SH-SY5Y (cell line): ENCODE results near the gene RAD23A.

ENCODE experiments used
- GATA2 ChIP-seq: IDR thresholded peaks from 2 replicates; pipeline ENCODE4 v1.6.1; 2011; ENCODE audit warnings: mild to moderate bottlenecking, low read depth, low read length
- GATA3 ChIP-seq: IDR thresholded peaks from 2 replicates; pipeline ENCODE4 v1.6.1; 2011; ENCODE audit warnings: low read depth, mild to moderate bottlenecking, low read length, moderate library complexity

RAD23A gene

DNA sequence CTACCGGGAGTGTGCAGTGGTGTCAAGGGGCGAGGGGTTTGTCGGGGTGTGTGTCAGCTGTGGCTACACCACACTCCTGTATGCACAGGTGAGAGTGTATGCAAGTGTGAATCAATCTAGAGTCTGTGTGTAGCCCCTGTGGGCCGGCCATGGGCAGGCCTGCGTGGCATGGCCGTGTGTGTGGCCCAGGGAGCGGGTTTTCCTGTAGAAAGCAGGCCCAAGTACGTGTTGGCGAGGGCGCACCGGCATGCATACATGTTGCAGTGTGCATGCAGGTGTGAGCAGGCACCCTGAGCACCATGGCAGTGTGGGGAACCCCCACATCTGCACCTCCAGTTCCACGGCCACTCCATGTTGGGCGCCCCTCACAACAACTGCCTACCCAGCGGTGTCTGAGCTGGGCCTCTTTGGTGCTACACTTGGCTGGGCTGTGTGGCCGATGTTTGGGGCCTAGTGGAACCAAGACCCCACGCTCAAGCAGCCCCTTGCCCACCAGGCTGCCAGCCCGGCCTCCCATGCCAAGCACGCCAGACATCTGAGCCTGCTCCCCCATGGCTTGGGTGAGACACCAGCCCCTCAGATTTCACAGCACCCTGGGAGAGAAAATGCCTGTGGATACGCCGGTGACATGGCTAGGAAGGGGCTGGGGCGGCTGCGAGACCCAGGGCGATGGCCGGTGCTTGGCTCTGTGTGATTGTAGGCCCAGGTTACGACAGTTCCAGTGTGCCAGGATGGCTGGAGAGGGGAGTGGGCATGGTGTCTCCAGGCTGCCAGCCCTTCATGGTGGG, 51.7 kb downstream of the RAD23A start:
- TF ChIP-seq GATA3 = no peak
- TF ChIP-seq GATA2 = no peak

DNA sequence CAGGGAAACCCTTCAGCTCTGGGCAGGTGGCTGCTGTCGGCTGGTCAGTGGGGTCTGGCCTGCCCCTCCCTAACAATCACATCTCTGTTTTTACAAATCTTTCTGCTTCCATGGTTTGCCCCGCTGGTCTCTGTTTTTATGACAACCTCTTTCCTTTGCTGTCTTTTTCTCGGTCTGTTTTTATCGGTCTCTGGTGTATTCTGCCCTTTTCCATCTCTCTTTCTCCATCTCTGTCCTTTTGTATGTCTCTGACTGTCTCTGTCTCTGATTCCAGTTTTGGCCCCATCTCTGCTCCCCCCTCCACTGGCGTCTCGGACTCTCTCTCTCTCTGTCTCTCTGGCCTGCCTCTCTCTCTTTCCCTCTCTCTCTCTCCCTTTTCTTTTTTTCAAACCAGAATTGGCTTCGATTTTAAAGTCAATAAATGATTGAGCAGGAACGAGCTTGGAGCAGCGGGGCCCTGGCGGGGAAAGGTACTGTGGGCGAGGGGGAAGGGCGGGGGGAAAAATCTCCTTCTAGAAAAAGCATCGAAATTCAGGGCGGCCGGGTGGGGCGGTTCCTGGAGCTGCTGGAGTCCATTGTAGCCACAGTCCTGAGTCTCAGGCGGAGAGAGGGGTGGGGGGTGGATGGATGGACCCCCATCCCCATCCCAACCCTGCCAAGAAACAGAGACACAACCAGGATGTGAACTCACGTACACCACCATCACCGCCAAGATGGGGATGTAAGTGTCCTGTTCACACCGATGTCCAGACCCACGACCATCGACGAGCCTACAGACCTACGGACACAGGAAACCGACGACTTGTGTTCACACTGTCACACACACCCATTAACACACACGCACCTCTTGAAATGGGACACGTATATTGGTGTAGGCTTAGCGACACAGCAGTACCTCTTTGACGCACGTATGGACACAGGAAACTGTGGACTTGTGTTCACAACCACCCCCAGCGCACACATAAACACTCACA, 52.6 kb downstream of the RAD23A start:
- TF ChIP-seq GATA3 (no peak), GATA2 (no peak)

- TF ChIP-seq GATA3 (no peak), GATA2 (no peak)
Measured at GRCh38 chr19:13001166-13001501, 55.5 kb downstream of the RAD23A start.

- TF ChIP-seq GATA3 (no peak), GATA2 (no peak)
Measured at GRCh38 chr19:13001502-13002165, 56.0 kb downstream of the RAD23A start.

- TF ChIP-seq GATA3 (no peak), GATA2 (no peak)
Measured at GRCh38 chr19:13002166-13002898, 56.7 kb downstream of the RAD23A start.

- TF ChIP-seq GATA3 (no peak), GATA2 (no peak)
Measured at GRCh38 chr19:13003081-13003480, 57.4 kb downstream of the RAD23A start.
